Esophagus squamous epithelium (tissue), 4 donors: ENCODE data around the gene STRIP2.

ENCODE experiments used
- CTCF ChIP-seq, 6 experiments: fragments of 450-650 bp in 4 of 6; fragments of 200-600 bp in 2 of 6; sonication (generic) in 2 of 6; IDR thresholded peaks; one replicate each; pipeline ENCODE4 v1.5.1; 2016 to 2019; ENCODE audit warnings: antibody characterized with exemption in 6 of 6, mild to moderate bottlenecking in 4 of 6, moderate library complexity in 4 of 6
- POLR2A ChIP-seq, 4 donors: fragments of 450-650 bp; IDR thresholded peaks; one replicate each; pipeline ENCODE4 v1.6.1; 2017; ENCODE audit warnings: antibody characterized with exemption in 4 of 4, mild to moderate bottlenecking in 4 of 4, moderate library complexity in 3 of 4

- TF ChIP-seq POLR2A (IDR thresholded peaks at IDR 0.05) (no peak), CTCF (IDR thresholded peaks at IDR 0.05) (no peak)
Measured at GRCh38 chr7:129452589-129453231, 18.5 kb downstream of the STRIP2 start.
